ENCODE data around the gene REEP3.

- no peak for TF ChIP-seq EZH2 (IDR thresholded peaks at IDR 0.05; ENCODE audit: borderline replicate concordance, low read length)
- TF ChIP-seq CTCF (conservative IDR thresholded peaks at IDR 0.05 in 1 of 2, IDR thresholded peaks at IDR 0.05 in 1 of 2; ENCODE audit: extremely low read depth in 1 of 2, insufficient read depth in 1 of 2, low read depth in 1 of 2, low read length in 2 of 2), result no peak
These were observed 143.2 kb downstream of the REEP3 start for GRCh38 chr10:63664341-63664885.
